Activated CD4-positive, alpha-beta T cell treated with anti-CD3 and anti-CD28 coated beads, Interleukin-2, amount 50 U/mL, for 24 hours (primary cell): ENCODE results near the gene CEP120.
"Not testable (repeated sequence)": the region's sequence is repeated elsewhere in the genome, so short reads cannot be mapped to it uniquely, and the experiment has no call there.

Source experiments
- DNase-seq, 2 donors: peaks; one replicate each; pipeline ENCODE4 v3.0.0-alpha.2; 2020; ENCODE audit warnings: low read depth in 1 of 2, low spot score in 1 of 2

CEP120 gene

GRCh38 chr5:123423278-123424149 lies at the start of gene CEP120:
TSS of gene CEP120 (minus strand) at chr5:123423403. CDS start at chr5:123422998, 405 bp downstream.
- peak; percentile 82 to 96 for DNase-seq

GRCh38 chr5:123472150-123472924 lies 49.1 kb upstream of the CEP120 start:
- DNase-seq = no peak

- DNase-seq = no peak
These were observed 48.2 kb upstream of the CEP120 start for GRCh38 chr5:123471385-123471784.

GRCh38 chr5:123466839-123467238 lies 43.6 kb upstream of the CEP120 start:
- DNase-seq = not testable (repeated sequence)

GRCh38 chr5:123460296-123460729 lies 37.1 kb upstream of the CEP120 start:
- peak in 1 of 2 donors; percentile 57 for DNase-seq

- not testable (repeated sequence) for DNase-seq
These were observed 35.8 kb upstream of the CEP120 start for GRCh38 chr5:123458994-123459393.

GRCh38 chr5:123456242-123456641 lies 33.0 kb upstream of the CEP120 start:
- no peak for DNase-seq

GRCh38 chr5:123455640-123456039 lies 32.4 kb upstream of the CEP120 start:
- no peak for DNase-seq

- DNase-seq = no peak
These were observed 31.9 kb upstream of the CEP120 start for GRCh38 chr5:123455095-123455494.

GRCh38 chr5:123454259-123454911 lies 31.2 kb upstream of the CEP120 start:
- DNase-seq = no peak

- no peak for DNase-seq
These were observed 29.2 kb upstream of the CEP120 start for GRCh38 chr5:123452401-123452800.

GRCh38 chr5:123451047-123451446 lies 27.8 kb upstream of the CEP120 start:
- no peak for DNase-seq

GRCh38 chr5:123450640-123451039 lies 27.4 kb upstream of the CEP120 start:
- DNase-seq = no peak

- DNase-seq = no peak
These were observed 26.9 kb upstream of the CEP120 start for GRCh38 chr5:123450114-123450513.

GRCh38 chr5:123449424-123449974 lies 26.3 kb upstream of the CEP120 start:
- DNase-seq = no peak

GRCh38 chr5:123448743-123449142 lies 25.5 kb upstream of the CEP120 start:
- no peak for DNase-seq

GRCh38 chr5:123448017-123448617 lies 24.9 kb upstream of the CEP120 start:
- peak in 1 of 2 donors; percentile 8 for DNase-seq

- DNase-seq = no peak
These were observed 20.8 kb upstream of the CEP120 start for GRCh38 chr5:123444016-123444415.

- no peak for DNase-seq
These were observed 18.2 kb upstream of the CEP120 start for GRCh38 chr5:123441408-123441807.

- no peak for DNase-seq
These were observed 17.4 kb upstream of the CEP120 start for GRCh38 chr5:123440456-123441181.
